Measurements from ENCODE around the gene ATP9A. TPM values are rescaled to one million over a fixed set of nuclear protein-coding genes. Genes with fewer than 3 reads are reported as not detected.

Gene ATP9A
- total RNA-seq, 1 experiment from 2014 or later = 16.8 TPM

DNA sequence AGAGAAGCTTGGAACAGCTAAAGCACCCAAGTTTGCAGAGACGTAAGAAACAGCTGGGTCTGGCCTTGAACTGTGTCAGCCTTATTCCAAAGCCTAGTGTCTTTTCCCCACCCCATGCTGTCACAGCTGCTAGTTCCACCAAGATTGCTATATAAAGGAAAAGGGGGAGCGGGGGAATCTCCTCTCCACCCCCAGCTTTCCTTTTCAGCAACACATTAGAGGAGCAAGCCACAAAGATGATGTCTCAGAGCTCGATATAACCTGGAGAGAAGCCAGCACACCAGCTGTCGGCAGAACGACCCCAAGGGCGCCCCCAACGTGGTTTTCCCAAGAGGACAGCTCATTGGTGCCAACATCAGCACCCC lies 36.5 kb downstream of the ATP9A start:
- Histone ChIP-seq H3K9me2 (ENCODE audit: insufficient read depth) (no peaks in the 10 kb centered on the region), H3K27ac (ENCODE audit: low read depth, low read length) (no peak overlapping the region), H3K79me2 (ENCODE audit: insufficient read depth, low read length) (no peaks in the 10 kb centered on the region), H2AFZ (ENCODE audit: low read depth, low read length, poor library complexity, severe bottlenecking) (no peak overlapping the region), H3K4me3 (replicated peaks in 1 of 2; ENCODE audit: low read depth in 1 of 2, low read length in 2 of 2) (no peak overlapping the region), H3K4me2 (ENCODE audit: low read length) (no peak overlapping the region), H3K9me3 (ENCODE audit: control insufficient read depth in 1 of 2, insufficient read depth in 1 of 2, low read depth in 1 of 2, low read length in 2 of 2) (no peaks in the 10 kb centered on the region), H3K4me1 (ENCODE audit: control insufficient read depth in 1 of 2, insufficient read depth in 2 of 2, low read length in 2 of 2) (peaks cover 7 to 36% of the 10 kb centered on the region in 2 experiments), H3K36me3 (ENCODE audit: control insufficient read depth in 1 of 2, insufficient read depth in 2 of 2, low read length in 2 of 2) (no peaks in the 10 kb centered on the region), H3K9ac (ENCODE audit: low read length) (no peak overlapping the region), H3K27me3 (ENCODE audit: insufficient read depth, low read length) (no peaks in the 10 kb centered on the region), H4K20me1 (ENCODE audit: insufficient read depth) (no peaks in the 10 kb centered on the region)
- ChIA-PET RAD21 (ENCODE audit: low non-redundant PET in 1 of 2, low total read pairs in 2 of 2, uncharacterized antibody in 2 of 2, unreplicated experiment in 2 of 2) (no interaction called here), POLR2A (no interaction called here), CTCF (interaction anchor here (1.0 kb wide), 1 partner anchor 19 kb away, joined by 3 read pairs; no protein-coding TSS in a partner anchor)
- DNase-seq (ENCODE audit: low read depth, low spot score) (no peak), ATAC-seq (no peak)
- TF ChIP-seq ZNF274 (IDR thresholded peaks at IDR 0.05; ENCODE audit: low read depth, low read length) (no peak), SIN3A (IDR thresholded peaks at IDR 0.05; ENCODE audit: low read depth) (no peak), ZFX (IDR thresholded peaks at IDR 0.05) (no peak), ELF1 (IDR thresholded peaks at IDR 0.05; ENCODE audit: borderline replicate concordance, low read depth) (no peak), TCF7L2 (IDR thresholded peaks at IDR 0.05; ENCODE audit: borderline replicate concordance, extremely low read depth, insufficient read depth, insufficient read length) (no peak), CBX3 (IDR thresholded peaks at IDR 0.05; ENCODE audit: low read depth) (no peak), EZH2phosphoT487 (IDR thresholded peaks at IDR 0.05; ENCODE audit: borderline replicate concordance) (no peak), SRF (IDR thresholded peaks at IDR 0.05; ENCODE audit: low read depth) (no peak), YY1 (IDR thresholded peaks at IDR 0.05; ENCODE audit: extremely low read depth, insufficient replicate concordance, low read depth, low read length) (no peak), JUND (IDR thresholded peaks at IDR 0.05) (no peak), RAD21 (IDR thresholded peaks at IDR 0.05; ENCODE audit: low read depth) (no peak), FOSL1 (IDR thresholded peaks at IDR 0.05; ENCODE audit: low read depth) (no peak), EZH2 (IDR thresholded peaks at IDR 0.05) (no peak)
- TF ChIP-seq, protein P1, sequence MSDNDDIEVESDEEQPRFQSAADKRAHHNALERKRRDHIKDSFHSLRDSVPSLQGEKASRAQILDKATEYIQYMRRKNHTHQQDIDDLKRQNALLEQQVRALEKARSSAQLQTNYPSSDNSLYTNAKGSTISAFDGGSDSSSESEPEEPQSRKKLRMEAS (IDR thresholded peaks at IDR 0.05) = no peak
- TF ChIP-seq, protein P2, sequence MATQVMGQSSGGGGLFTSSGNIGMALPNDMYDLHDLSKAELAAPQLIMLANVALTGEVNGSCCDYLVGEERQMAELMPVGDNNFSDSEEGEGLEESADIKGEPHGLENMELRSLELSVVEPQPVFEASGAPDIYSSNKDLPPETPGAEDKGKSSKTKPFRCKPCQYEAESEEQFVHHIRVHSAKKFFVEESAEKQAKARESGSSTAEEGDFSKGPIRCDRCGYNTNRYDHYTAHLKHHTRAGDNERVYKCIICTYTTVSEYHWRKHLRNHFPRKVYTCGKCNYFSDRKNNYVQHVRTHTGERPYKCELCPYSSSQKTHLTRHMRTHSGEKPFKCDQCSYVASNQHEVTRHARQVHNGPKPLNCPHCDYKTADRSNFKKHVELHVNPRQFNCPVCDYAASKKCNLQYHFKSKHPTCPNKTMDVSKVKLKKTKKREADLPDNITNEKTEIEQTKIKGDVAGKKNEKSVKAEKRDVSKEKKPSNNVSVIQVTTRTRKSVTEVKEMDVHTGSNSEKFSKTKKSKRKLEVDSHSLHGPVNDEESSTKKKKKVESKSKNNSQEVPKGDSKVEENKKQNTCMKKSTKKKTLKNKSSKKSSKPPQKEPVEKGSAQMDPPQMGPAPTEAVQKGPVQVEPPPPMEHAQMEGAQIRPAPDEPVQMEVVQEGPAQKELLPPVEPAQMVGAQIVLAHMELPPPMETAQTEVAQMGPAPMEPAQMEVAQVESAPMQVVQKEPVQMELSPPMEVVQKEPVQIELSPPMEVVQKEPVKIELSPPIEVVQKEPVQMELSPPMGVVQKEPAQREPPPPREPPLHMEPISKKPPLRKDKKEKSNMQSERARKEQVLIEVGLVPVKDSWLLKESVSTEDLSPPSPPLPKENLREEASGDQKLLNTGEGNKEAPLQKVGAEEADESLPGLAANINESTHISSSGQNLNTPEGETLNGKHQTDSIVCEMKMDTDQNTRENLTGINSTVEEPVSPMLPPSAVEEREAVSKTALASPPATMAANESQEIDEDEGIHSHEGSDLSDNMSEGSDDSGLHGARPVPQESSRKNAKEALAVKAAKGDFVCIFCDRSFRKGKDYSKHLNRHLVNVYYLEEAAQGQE (IDR thresholded peaks at IDR 0.05; ENCODE audit: low read depth) = no peak
- no TSS peak for BruUV-seq (replicated peaks)
- intact Hi-C loops (cut with micrococcal nuclease) = no loop called here

All from HCT116 (cell line).